ENCODE results near the gene PRKCA. TPM values are rescaled to one million over a fixed set of nuclear protein-coding genes. Genes with fewer than 3 reads are reported as not detected.

Gene PRKCA
- total and polyA plus RNA-seq, 2 experiments from 2014 or later = 6.4 to 35.4 TPM

- no peak for TF ChIP-seq ETS1 (IDR thresholded peaks at IDR 0.05)
- TF ChIP-seq EZH2phosphoT487 (IDR thresholded peaks at IDR 0.05; ENCODE audit: unreplicated experiment) = no peak
- TF ChIP-seq ZNF114 (CRISPR knock-in tag; IDR thresholded peaks at IDR 0.05) = no peak
- TF ChIP-seq CREB1 (CRISPR knock-in tag; IDR thresholded peaks at IDR 0.05; ENCODE audit: low read depth) = no peak
- no peak for TF ChIP-seq EZH2 (IDR thresholded peaks at IDR 0.05; ENCODE audit: low read depth, unreplicated experiment)
- TF ChIP-seq STAT1 (IDR thresholded peaks at IDR 0.05; ENCODE audit: unreplicated experiment) = no peak
Observed at GRCh38 chr17:66835476-66835875, 533.1 kb downstream of the PRKCA start (continued).

GRCh38 chr17:66836063-66837005 lies 533.9 kb downstream of the PRKCA start:
- Mint-ChIP-seq H3K9me3 (no peaks in the 10 kb centered on the region; the same call in 2 of the 3 replicates), H3K27me3 (ENCODE audit: insufficient read depth, low read depth, poor library complexity) (peaks cover 15% of the 10 kb centered on the region), H3K36me3 (ENCODE audit: low read depth) (no peaks in the 10 kb centered on the region), H3K4me1 (peaks cover 3% of the 10 kb centered on the region), H3K4me3 (peak overlapping the region; percentile 47), H3K27ac (no peak overlapping the region)
- ATAC-seq = no peak
- DNase-seq (ENCODE audit: low spot score) = no peak
- Histone ChIP-seq H2AFZ (no peak overlapping the region), H3K27ac (ENCODE audit: low read depth) (no peak overlapping the region), H3F3A (replicated peaks; ENCODE audit: low read depth) (no peaks in the 10 kb centered on the region), H3K4me1 (ENCODE audit: insufficient read depth) (no peaks in the 10 kb centered on the region), H3K9me2 (ENCODE audit: insufficient read depth) (no peaks in the 10 kb centered on the region), H4K20me1 (replicated peaks; ENCODE audit: insufficient read depth) (no peaks in the 10 kb centered on the region), H3K4me2 (no peak overlapping the region), H3K79me2 (replicated peaks; ENCODE audit: insufficient read depth) (no peaks in the 10 kb centered on the region), H3K27me3 (ENCODE audit: insufficient read depth) (0 out of 2 replicates have a peak, but pooled peaks cover 10% of the 10 kb centered on the region), H3K4me3 (no peak overlapping the region), H3K36me3 (ENCODE audit: insufficient read depth) (no peaks in the 10 kb centered on the region)
- TF ChIP-seq EZH2 (IDR thresholded peaks at IDR 0.05; ENCODE audit: low read depth, unreplicated experiment) (no peak), ZNF331 (CRISPR knock-in tag; IDR thresholded peaks at IDR 0.05; ENCODE audit: low read depth) (no peak), POLR2AphosphoS5 (IDR thresholded peaks at IDR 0.05; ENCODE audit: low read depth) (no peak), CTCF (conservative IDR thresholded peaks at IDR 0.05; ENCODE audit: low read depth in 2 of 2) (no peak), CREB1 (CRISPR knock-in tag; IDR thresholded peaks at IDR 0.05; ENCODE audit: low read depth) (no peak), NANOG (IDR thresholded peaks at IDR 0.05; ENCODE audit: borderline replicate concordance) (no peak), ZNF114 (CRISPR knock-in tag; IDR thresholded peaks at IDR 0.05) (no peak), JUNB (IDR thresholded peaks at IDR 0.05; ENCODE audit: unreplicated experiment) (no peak), REST (IDR thresholded peaks at IDR 0.05; ENCODE audit: unreplicated experiment) (no peak), STAT1 (IDR thresholded peaks at IDR 0.05; ENCODE audit: unreplicated experiment) (no peak), EZH2phosphoT487 (IDR thresholded peaks at IDR 0.05; ENCODE audit: unreplicated experiment) (no peak)
